LNCAP (cell line): ENCODE measurements around the gene C4orf54.

Source experiments
- TF ChIP-seq, protein P1 (sequence below): fragments of 450-650 bp; IDR thresholded peaks from 2 replicates; pipeline ENCODE4 v1.5.1; 2017; ENCODE audit warnings: mild to moderate bottlenecking

Gene C4orf54

DNA sequence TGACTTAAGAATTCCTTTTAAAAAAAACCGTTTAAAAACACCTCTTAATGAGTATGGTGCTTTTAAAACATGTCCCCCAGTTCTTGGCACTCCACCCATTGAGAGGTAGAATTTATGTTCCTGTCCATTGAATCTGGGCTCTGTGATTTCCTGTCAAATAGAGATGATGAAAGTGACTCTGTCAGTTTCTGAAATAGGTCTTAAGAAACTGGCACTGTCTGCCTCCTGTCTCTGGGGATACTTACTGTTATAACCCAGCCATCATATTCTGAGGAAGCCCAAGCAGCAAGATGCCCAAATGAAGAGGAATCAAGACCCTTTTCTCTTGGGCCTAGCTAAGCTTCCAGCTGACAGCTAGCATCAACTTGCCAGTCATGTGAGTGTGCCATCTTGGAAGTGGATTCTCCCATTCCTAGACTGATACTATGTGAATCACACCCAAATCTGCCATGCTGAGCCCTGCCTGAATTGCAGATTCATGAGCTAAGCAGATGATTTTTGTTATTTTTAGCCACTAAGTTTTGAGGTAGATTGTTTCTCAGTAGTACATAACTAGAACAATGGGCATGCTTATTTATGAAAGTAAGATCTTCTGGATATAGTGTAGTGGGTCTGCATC is 22.8 kb downstream of the C4orf54 start:
- TF ChIP-seq, protein P1, sequence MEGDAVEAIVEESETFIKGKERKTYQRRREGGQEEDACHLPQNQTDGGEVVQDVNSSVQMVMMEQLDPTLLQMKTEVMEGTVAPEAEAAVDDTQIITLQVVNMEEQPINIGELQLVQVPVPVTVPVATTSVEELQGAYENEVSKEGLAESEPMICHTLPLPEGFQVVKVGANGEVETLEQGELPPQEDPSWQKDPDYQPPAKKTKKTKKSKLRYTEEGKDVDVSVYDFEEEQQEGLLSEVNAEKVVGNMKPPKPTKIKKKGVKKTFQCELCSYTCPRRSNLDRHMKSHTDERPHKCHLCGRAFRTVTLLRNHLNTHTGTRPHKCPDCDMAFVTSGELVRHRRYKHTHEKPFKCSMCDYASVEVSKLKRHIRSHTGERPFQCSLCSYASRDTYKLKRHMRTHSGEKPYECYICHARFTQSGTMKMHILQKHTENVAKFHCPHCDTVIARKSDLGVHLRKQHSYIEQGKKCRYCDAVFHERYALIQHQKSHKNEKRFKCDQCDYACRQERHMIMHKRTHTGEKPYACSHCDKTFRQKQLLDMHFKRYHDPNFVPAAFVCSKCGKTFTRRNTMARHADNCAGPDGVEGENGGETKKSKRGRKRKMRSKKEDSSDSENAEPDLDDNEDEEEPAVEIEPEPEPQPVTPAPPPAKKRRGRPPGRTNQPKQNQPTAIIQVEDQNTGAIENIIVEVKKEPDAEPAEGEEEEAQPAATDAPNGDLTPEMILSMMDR: no peak

DNA sequence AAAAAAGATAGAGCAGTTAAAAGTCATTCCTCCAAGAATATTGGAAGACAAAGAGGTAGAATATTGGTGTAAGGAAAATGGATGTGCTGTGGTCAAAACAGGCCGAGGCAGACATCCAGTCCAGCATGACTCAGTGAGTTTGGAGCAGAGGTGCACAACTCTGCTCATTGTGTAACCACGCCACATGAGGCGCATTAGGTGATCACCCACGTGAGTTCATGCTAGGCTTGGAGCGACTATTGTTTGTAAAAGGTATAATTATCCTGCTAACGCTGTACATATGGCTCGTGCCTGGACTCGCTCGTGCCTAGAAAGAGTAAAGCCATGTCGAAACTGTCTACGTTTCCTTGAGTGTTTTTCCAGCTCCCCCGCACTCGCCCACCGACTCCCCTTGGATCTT is 23.9 kb downstream of the C4orf54 start:
- TF ChIP-seq, protein P1: no peak

DNA sequence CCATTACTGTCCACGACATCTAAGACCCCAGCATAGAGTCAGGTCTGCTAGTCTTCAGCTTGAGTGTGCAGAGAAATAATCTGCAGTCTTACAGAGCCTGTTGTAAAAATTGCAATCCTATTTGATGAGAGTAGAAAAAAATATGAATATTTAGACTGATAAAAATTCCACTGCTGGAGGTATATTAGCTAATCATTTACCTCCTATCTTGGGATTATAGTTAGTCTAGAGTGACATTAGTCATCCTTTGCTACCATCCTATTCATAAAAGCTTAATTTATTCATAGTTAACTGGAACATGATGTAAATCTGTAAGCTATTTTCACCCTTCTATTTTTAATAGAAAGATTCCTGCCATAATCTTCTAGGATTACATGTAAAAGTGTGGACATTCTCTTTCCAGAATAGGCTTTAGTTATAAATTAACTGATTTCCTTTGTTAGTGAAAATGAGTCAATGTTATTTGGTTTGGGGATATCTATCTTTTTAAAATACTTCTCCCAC is 26.7 kb downstream of the C4orf54 start:
- TF ChIP-seq, protein P1: no peak

DNA sequence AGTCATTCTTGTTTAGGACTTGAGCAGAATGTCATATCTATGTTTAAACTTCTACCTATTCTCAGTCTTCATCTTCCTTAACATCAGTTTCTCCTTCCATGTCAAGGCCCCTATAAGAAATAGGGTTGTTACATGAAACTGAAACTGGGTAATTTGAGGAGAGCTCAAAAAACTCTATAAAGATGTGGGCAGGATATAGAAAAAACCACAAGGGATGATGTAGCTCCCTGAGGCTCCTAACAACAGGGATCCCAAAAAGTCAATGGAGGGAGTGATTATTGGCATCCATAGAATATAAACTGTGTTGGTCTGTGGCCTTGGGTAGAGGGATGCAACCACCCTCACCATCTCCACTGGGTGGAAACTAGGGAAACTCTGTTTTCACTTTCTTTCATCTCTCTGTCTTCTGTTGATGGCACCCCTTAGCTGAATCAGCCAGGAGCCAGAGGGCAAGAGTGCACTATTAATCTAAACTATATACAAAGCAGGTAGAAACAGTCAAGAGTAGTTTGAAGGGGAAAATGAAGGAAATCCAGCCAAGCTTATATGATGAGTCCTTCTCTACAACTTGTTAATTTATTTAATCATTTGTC is 27.6 kb downstream of the C4orf54 start:
- TF ChIP-seq, protein P1: no peak

DNA sequence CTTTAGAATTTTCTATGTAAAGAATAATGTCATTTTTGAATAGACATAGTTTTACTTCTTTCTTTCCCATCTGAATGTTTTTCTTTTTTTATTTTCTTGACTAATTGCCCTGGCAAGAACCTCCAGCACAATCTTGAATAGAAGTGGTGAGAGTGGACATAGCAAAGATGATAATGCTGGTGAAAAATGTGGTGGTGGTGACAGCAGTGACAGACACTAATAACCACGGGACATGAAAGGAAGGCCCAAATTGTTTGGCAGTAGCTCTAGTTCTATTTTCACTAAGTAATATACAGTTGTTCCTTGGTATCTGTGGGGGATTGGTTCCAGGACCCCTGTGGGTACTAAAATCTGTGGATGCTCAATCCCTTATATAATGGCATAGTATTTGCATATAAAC is 29.6 kb downstream of the C4orf54 start:
- TF ChIP-seq, protein P1: no peak

DNA sequence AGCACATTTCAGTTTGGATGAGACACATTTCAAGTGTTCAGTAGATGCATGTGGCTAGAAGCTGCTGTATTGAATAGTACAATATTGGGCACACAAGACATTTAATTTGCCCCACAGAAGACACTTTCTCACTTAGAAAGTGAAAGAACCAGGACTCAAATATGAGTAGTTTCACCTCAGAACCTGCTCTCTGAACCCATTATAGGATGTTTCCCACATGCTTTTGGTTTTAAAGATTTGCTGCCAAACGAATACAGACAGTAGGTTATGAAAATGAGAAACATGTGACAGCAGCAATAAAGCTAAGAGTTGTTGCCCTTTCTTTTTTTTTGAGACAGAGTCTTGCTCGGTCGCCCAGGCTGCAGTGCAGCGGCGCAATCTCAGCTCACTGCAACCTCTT is 32.3 kb downstream of the C4orf54 start:
- TF ChIP-seq, protein P1: no peak

DNA sequence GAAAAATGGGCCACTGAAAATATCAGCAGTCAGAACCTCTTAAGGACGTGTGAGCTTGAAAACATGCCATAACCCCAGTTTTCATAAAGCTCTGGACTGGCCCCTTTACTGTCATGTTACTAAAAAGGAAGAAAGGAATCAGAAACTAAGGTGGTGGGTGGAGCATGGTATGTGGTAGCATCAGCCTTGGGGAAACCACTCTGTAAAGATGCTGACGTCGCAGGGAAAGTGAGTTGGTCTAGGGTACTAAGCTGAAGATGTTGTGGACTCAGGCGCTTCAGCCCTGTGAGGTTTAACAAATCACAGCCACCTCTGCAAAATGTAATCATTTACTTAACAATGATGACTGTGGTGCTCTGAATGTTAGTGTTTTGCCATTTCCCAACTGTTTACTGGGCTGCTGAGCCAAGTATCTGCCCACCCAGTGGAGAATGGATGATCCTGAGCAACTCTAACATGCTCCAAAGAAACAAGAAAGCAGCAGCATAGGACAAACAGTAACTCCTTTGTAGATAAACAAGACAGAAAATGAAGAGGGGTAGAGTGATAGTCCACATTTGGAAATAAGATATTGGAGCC is 33.4 kb downstream of the C4orf54 start:
- TF ChIP-seq, protein P1: no peak
